ENCODE results near the gene ANKFY1. TPM values are rescaled to one million over a fixed set of nuclear protein-coding genes. Genes with fewer than 3 reads are reported as not detected.

The ANKFY1 gene
- total RNA-seq, 4 donors from 2014 or later, result 53.0 to 69.9 (median 54.7) TPM

- in situ Hi-C loops (cut with MboI; ENCODE audit: low pct_ligation_motif_present in 1 of 4, low pct_unique_long_range_greater_than_20kb in 1 of 4, low sequenced_read_pairs in 3 of 4), result no loop called here
- no peak overlapping the region for H3K4me3 ChIP-seq
- intact Hi-C loops (cut with DNase I; ENCODE audit: low total_unique reads), result no loop called here
- 87 to 100% methylated on average over 1 to 18 of the region's 18 CpGs for WGBS, 2 donors (ENCODE audit: low coverage in 1 of 2)
- no peak for DNase-seq
- no peaks in the 10 kb centered on the region for H3K9me3 ChIP-seq
- H3K4me1 ChIP-seq, result no peaks in the 10 kb centered on the region
- H3K36me3 ChIP-seq, result peaks cover 0 to 81% (median 29%) of the 10 kb centered on the region in 4 donors
- TF ChIP-seq POLR2A (IDR thresholded peaks at IDR 0.05), result no peak
- no peak overlapping the region for H3K27ac ChIP-seq
- no peaks in the 10 kb centered on the region for H3K27me3 ChIP-seq
Measured at GRCh38 chr17:4184811-4185210, 79.0 kb downstream of the ANKFY1 start.

DNA sequence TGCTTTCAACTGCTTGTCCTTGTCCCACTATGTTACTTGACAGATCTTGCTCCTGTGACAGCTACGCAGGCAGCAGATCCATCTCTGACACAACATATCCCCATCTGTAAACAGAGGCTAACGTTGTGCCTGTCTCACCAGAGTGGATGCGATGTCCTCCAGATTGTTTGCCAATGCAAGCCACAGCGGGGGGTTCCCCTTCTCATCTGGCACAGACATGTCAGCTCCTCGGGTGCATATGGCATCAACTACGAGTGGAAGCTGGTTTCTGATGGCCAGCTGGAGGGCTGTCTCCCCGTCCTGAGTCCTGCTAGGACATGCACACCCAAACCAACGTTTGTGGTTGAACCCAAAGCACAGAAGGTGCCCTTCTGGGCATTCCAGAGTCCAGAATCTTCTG, 81.7 kb downstream of the ANKFY1 start:
- Histone ChIP-seq H3K36me3 (peaks cover 0 to 93% (median 40%) of the 10 kb centered on the region in 4 donors), H3K4me3 (no peak overlapping the region), H3K9me3 (no peaks in the 10 kb centered on the region), H3K4me1 (no peaks in the 10 kb centered on the region), H3K27ac (no peak overlapping the region), H3K27me3 (no peaks in the 10 kb centered on the region)
- intact Hi-C loops (cut with DNase I; ENCODE audit: low total_unique reads) (no loop called here), in situ Hi-C loops (cut with MboI; ENCODE audit: low pct_ligation_motif_present in 1 of 4, low pct_unique_long_range_greater_than_20kb in 1 of 4, low sequenced_read_pairs in 3 of 4) (no loop called here)
- no peak for DNase-seq
- TF ChIP-seq EP300 (IDR thresholded peaks at IDR 0.05; ENCODE audit: low read depth), result no peak
- no peak for TF ChIP-seq POLR2A (IDR thresholded peaks at IDR 0.05)
- TF ChIP-seq POLR2AphosphoS5 (IDR thresholded peaks at IDR 0.05), result no peak
- TF ChIP-seq, protein P1, sequence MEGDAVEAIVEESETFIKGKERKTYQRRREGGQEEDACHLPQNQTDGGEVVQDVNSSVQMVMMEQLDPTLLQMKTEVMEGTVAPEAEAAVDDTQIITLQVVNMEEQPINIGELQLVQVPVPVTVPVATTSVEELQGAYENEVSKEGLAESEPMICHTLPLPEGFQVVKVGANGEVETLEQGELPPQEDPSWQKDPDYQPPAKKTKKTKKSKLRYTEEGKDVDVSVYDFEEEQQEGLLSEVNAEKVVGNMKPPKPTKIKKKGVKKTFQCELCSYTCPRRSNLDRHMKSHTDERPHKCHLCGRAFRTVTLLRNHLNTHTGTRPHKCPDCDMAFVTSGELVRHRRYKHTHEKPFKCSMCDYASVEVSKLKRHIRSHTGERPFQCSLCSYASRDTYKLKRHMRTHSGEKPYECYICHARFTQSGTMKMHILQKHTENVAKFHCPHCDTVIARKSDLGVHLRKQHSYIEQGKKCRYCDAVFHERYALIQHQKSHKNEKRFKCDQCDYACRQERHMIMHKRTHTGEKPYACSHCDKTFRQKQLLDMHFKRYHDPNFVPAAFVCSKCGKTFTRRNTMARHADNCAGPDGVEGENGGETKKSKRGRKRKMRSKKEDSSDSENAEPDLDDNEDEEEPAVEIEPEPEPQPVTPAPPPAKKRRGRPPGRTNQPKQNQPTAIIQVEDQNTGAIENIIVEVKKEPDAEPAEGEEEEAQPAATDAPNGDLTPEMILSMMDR (IDR thresholded peaks at IDR 0.05), result no peak
- 83% methylated on average over 8 of the region's 8 CpGs; no CpG with 5 or more reads in 1 of the 2 donors for WGBS, 2 donors (ENCODE audit: low coverage in 1 of 2)

DNA sequence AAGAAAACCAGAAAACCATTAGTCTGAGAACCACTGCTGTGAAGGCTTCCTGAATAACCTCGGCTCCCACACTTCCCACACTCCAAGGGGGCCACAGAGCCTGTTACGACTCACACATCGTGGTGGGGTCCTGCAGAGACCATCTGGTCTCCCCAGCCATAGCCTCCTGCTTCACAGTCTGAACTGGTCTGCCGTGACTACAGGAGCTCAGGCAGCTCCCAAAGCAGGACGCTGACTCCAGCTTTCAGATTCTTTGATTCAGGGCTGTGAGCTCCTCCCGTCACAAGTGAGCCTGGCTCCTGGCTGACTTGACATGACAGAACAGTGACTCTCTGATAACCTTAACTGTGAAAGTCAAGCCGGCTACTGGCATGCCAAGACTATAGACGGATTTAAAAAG, 83.0 kb downstream of the ANKFY1 start:
- no peak for DNase-seq

DNA sequence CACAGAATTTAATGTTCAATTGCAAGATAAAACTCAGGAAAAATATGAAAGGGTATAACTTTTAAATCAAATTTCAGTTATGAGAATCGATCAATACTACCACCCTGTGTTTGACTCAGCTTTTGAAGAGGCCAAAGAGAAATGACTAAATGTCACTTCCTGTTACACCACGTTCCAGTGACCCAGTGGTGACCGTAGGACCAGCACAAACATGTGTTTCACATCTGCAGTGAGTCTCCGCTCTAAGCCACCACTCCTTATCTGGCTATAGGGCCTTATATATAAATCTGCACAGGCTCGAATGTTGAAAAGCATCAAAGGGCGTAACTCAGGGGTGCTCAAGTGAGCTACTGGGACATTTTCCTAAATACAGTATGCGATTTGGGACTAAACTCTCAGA, 84.7 kb downstream of the ANKFY1 start:
- Histone ChIP-seq H3K36me3 (peaks cover 0 to 89% (median 38%) of the 10 kb centered on the region in 4 donors), H3K4me3 (no peak overlapping the region), H3K27me3 (no peaks in the 10 kb centered on the region), H3K9me3 (no peaks in the 10 kb centered on the region), H3K27ac (no peak overlapping the region), H3K4me1 (no peaks in the 10 kb centered on the region)
- 60 to 78% methylated on average over 2 to 7 of the region's 7 CpGs for WGBS, 2 donors (ENCODE audit: low coverage in 1 of 2)
- in situ Hi-C loops (cut with MboI; ENCODE audit: low pct_ligation_motif_present in 1 of 4, low pct_unique_long_range_greater_than_20kb in 1 of 4, low sequenced_read_pairs in 3 of 4) (no loop called here), intact Hi-C loops (cut with DNase I; ENCODE audit: low total_unique reads) (no loop called here)
- TF ChIP-seq POLR2A (IDR thresholded peaks at IDR 0.05) (no peak), EP300 (IDR thresholded peaks at IDR 0.05; ENCODE audit: low read depth) (no peak), POLR2AphosphoS5 (IDR thresholded peaks at IDR 0.05) (no peak)
- TF ChIP-seq, protein P1 (IDR thresholded peaks at IDR 0.05), result no peak
- no peak for DNase-seq

More for the DNA sequence above, 83.0 kb downstream of the ANKFY1 start:
- no peak overlapping the region for H3K4me3 ChIP-seq
- no peaks in the 10 kb centered on the region for H3K9me3 ChIP-seq
- H3K36me3 ChIP-seq, result peaks cover 0 to 91% (median 41%) of the 10 kb centered on the region in 4 donors
- TF ChIP-seq POLR2A (IDR thresholded peaks at IDR 0.05) (no peak), EP300 (IDR thresholded peaks at IDR 0.05; ENCODE audit: low read depth) (no peak), POLR2AphosphoS5 (IDR thresholded peaks at IDR 0.05) (no peak)
- TF ChIP-seq, protein P1 (IDR thresholded peaks at IDR 0.05), result no peak
- no peaks in the 10 kb centered on the region for H3K4me1 ChIP-seq
- no peak overlapping the region for H3K27ac ChIP-seq
- in situ Hi-C loops (cut with MboI; ENCODE audit: low pct_ligation_motif_present in 1 of 4, low pct_unique_long_range_greater_than_20kb in 1 of 4, low sequenced_read_pairs in 3 of 4) (no loop called here), intact Hi-C loops (cut with DNase I; ENCODE audit: low total_unique reads) (no loop called here)
- no peaks in the 10 kb centered on the region for H3K27me3 ChIP-seq
- whole genome bisulfite sequencing, 2 donors (ENCODE audit: low coverage in 1 of 2), result 87 to 90% methylated on average over 3 to 8 of the region's 8 CpGs

DNA sequence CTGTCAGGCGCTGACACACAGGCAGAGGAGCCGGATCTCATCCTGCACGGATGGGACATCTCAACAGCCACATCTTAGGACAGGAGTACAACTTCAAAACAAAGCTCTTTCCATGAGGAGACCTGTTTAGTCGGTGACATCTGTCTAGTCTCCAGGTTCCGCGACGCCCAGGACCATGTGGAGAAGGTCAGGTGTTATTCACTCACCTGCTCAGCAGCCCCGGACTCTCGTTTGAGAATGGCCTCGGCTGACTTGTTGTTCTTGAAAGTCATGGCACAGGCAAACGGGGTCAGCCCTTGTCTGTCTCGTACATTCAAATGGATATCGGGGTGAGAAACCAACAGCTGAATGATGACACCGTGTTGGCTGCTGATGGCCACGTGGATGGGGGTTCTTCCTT, 85.1 kb downstream of the ANKFY1 start:
- Histone ChIP-seq H3K4me3 (no peak overlapping the region), H3K27ac (no peak overlapping the region), H3K9me3 (no peaks in the 10 kb centered on the region), H3K36me3 (peaks cover 0 to 89% (median 38%) of the 10 kb centered on the region in 4 donors), H3K4me1 (no peaks in the 10 kb centered on the region), H3K27me3 (no peaks in the 10 kb centered on the region)
- TF ChIP-seq POLR2AphosphoS5 (IDR thresholded peaks at IDR 0.05), result no peak
- no peak for TF ChIP-seq POLR2A (IDR thresholded peaks at IDR 0.05)
- TF ChIP-seq EP300 (IDR thresholded peaks at IDR 0.05; ENCODE audit: low read depth), result no peak
- TF ChIP-seq, protein P1 (IDR thresholded peaks at IDR 0.05), result no peak
- 95% methylated on average over 15 of the region's 15 CpGs; no CpG with 5 or more reads in 1 of the 2 donors for WGBS, 2 donors (ENCODE audit: low coverage in 1 of 2)
- DNase-seq, result no peak
- intact Hi-C loops (cut with DNase I; ENCODE audit: low total_unique reads) (no loop called here), in situ Hi-C loops (cut with MboI; ENCODE audit: low pct_ligation_motif_present in 1 of 4, low pct_unique_long_range_greater_than_20kb in 1 of 4, low sequenced_read_pairs in 3 of 4) (no loop called here)
